HepG2 (cell line): ENCODE measurements around the gene AKAP8. TPM values are rescaled to one million over a fixed set of nuclear protein-coding genes. Genes with fewer than 3 reads are reported as not detected.

Source experiments
- ATM ChIP-seq: fragments of 450-650 bp; IDR thresholded peaks from 2 replicates; pipeline ENCODE4 v1.7.1; 2017; ENCODE audit warnings: mild to moderate bottlenecking, borderline replicate concordance
- CENPX ChIP-seq: sonication (generic); formaldehyde crosslinking; IDR thresholded peaks from 2 replicates; pipeline ENCODE4 v1.9.0; 2021; ENCODE audit warnings: mild to moderate bottlenecking, missing genetic modification reagents, moderate library complexity
- DNMT1 ChIP-seq: sonication (generic); formaldehyde crosslinking; IDR thresholded peaks from 2 replicates; pipeline ENCODE4 v1.5.1; 2020; ENCODE audit warnings: mild to moderate bottlenecking, missing genetic modification reagents
- EP300 ChIP-seq, 3 experiments: sonication (generic) in 1 of 3; formaldehyde crosslinking in 1 of 3; IDR thresholded peaks; 2 replicates each; pipeline versions ENCODE4 v1.5.1 to v1.6.1; 2011 to 2020; ENCODE audit warnings: low read depth in 2 of 3, low read length in 2 of 3, borderline replicate concordance in 1 of 3, improper control_type of control experiment in 1 of 3, mild to moderate bottlenecking in 1 of 3, missing genetic modification reagents in 1 of 3, moderate library complexity in 1 of 3
- FOXC1 ChIP-seq: sonication (generic); formaldehyde crosslinking; IDR thresholded peaks from 2 replicates; pipeline ENCODE4 v1.8.0; 2022; ENCODE audit warnings: mild to moderate bottlenecking, missing genetic modification reagents, borderline replicate concordance
- GABPA ChIP-seq, 2 experiments: IDR thresholded peaks; 2 replicates each; pipeline ENCODE4 v1.6.1; 2011 to 2016; ENCODE audit warnings: low read depth in 2 of 2, low read length in 1 of 2, missing biosample characterization in 1 of 2, missing genetic modification characterization in 1 of 2
- HNF1A ChIP-seq, 2 experiments: sonication (generic) in 1 of 2; formaldehyde crosslinking in 1 of 2; IDR thresholded peaks; 2 replicates each; pipeline versions ENCODE4 v1.4.0 to v1.6.1; 2016 to 2020; ENCODE audit warnings: borderline replicate concordance in 1 of 2, low read depth in 1 of 2, mild to moderate bottlenecking in 1 of 2, missing genetic modification reagents in 1 of 2
- HNF1B ChIP-seq: sonication (generic); formaldehyde crosslinking; IDR thresholded peaks from 2 replicates; pipeline ENCODE4 v1.5.1; 2020; ENCODE audit warnings: mild to moderate bottlenecking, moderate library complexity, missing genetic modification reagents
- KAT8 ChIP-seq: IDR thresholded peaks from 2 replicates; pipeline ENCODE4 v1.6.1; 2016; ENCODE audit warnings: missing genetic modification reagents, missing compliant biosample characterization
- KMT2B ChIP-seq: IDR thresholded peaks from 2 replicates; pipeline ENCODE4 v1.6.1; 2016; ENCODE audit warnings: missing genetic modification reagents, missing compliant biosample characterization
- LBX2 ChIP-seq: sonication (generic); formaldehyde crosslinking; IDR thresholded peaks from 2 replicates; pipeline ENCODE4 v1.5.0; 2020; ENCODE audit warnings: missing genetic modification reagents, mild to moderate bottlenecking, borderline replicate concordance
- MEIS1 ChIP-seq: sonication (generic); formaldehyde crosslinking; IDR thresholded peaks from 2 replicates; pipeline ENCODE4 v1.9.0; 2021; ENCODE audit warnings: mild to moderate bottlenecking, missing genetic modification reagents, moderate library complexity, borderline replicate concordance
- NFKBIZ ChIP-seq: IDR thresholded peaks from 2 replicates; pipeline ENCODE4 v1.6.1; 2018; ENCODE audit warnings: missing genetic modification reagents, missing compliant biosample characterization
- SMC3 ChIP-seq: IDR thresholded peaks from 2 replicates; pipeline ENCODE4 v1.6.1; 2011; ENCODE audit warnings: low read length, improper control_type of control experiment
- STAT5B ChIP-seq: sonication (generic); formaldehyde crosslinking; IDR thresholded peaks from 2 replicates; pipeline ENCODE4 v1.4.0; 2020; ENCODE audit warnings: missing genetic modification reagents
- TFDP2 ChIP-seq: sonication (generic); formaldehyde crosslinking; IDR thresholded peaks from 2 replicates; pipeline ENCODE4 v1.4.0; 2020; ENCODE audit warnings: missing genetic modification reagents
- ZNF101 ChIP-seq: sonication (generic); formaldehyde crosslinking; IDR thresholded peaks from 2 replicates; pipeline ENCODE4 v1.4.0; 2020; ENCODE audit warnings: mild to moderate bottlenecking, low read depth, missing genetic modification reagents, borderline replicate concordance
- ZNF335 ChIP-seq: sonication (generic); formaldehyde crosslinking; IDR thresholded peaks from 2 replicates; pipeline ENCODE4 v1.4.0; 2020; ENCODE audit warnings: missing genetic modification reagents
- ZNF607 ChIP-seq: sonication (generic); formaldehyde crosslinking; IDR thresholded peaks from 2 replicates; pipeline ENCODE4 v1.5.1; 2020; ENCODE audit warnings: missing genetic modification reagents, mild to moderate bottlenecking, borderline replicate concordance
- ZNF720 ChIP-seq: sonication (generic); formaldehyde crosslinking; IDR thresholded peaks from 2 replicates; pipeline ENCODE4 v1.4.0; 2020; ENCODE audit warnings: missing genetic modification reagents
- polyA plus RNA-seq, 8 experiments: library from polyadenylated mRNA; depleted of rRNA in 3 of 8; stranded (reverse) in 7 of 8; unstranded in 1 of 8; fragments of >200 nt; fragmentation: Illumina TruSeq in 4 of 8; extraction: Trizol in 4 of 8; gene quantifications; 2 replicates each; pipeline versions ENCODE4 v1.2.1 to v1.2.3, GENCODE V29; 2011 to 2016; ENCODE audit warnings: low read depth in 4 of 8, missing spikeins in 1 of 8, mixed read lengths in 1 of 8; ENCODE audit not compliant: insufficient read depth in 1 of 8
- total RNA-seq, 5 experiments: library from RNA; depleted of rRNA; stranded (reverse); fragments of >200 nt; fragmentation: Illumina TruSeq; extraction: Trizol; gene quantifications; 2 replicates each; pipeline ENCODE4 v1.2.3, GENCODE V29; 2016; ENCODE audit warnings: low read depth in 1 of 5

AKAP8 gene
- total and polyA plus RNA-seq, 2 of the 13 experiments (the other 11 are each of a cell fraction or from before 2014, with no cell fraction given): 15.9 to 22.1 TPM

GRCh38 chr19:15418579-15419412 lies 39.2 kb upstream of the AKAP8 start, which contains the start of gene AKAP8L (continued):
- TF ChIP-seq HNF1A (IDR thresholded peaks at IDR 0.05; ENCODE audit: low read depth) (no peak), HNF1A (CRISPR knock-in tag; IDR thresholded peaks at IDR 0.05; ENCODE audit: borderline replicate concordance) (peak; percentile 49; the same call in 1 of the 2 replicates), ZNF335 (CRISPR knock-in tag) (no peak; the same call in 1 of the 2 replicates), SMC3 (peak; percentile 62; the same call in 1 of the 2 replicates), STAT5B (CRISPR knock-in tag) (no peak), KMT2B (CRISPR knock-in tag) (0 out of 2 replicates have a peak, but pooled peaks have one; percentile 37), ZNF607 (CRISPR knock-in tag) (no peak; the same call in none of the 2 replicates), ZNF720 (CRISPR knock-in tag) (no peak), ATM (no peak), MEIS1 (peak; percentile 78), KAT8 (peak; percentile 46), DNMT1 (CRISPR knock-in tag) (no peak), TFDP2 (peak; percentile 37; the same call in 1 of the 2 replicates), EP300 (IDR thresholded peaks at IDR 0.05; ENCODE audit: low read depth in 2 of 2, low read length in 2 of 2) (peak in 1 of 2 experiments; percentile 8; a peak in 1 of 4 replicates), EP300 (CRISPR knock-in tag; IDR thresholded peaks at IDR 0.05; ENCODE audit: borderline replicate concordance) (no peak), FOXC1 (CRISPR knock-in tag) (peak; percentile 79; the same call in 1 of the 2 replicates), LBX2 (CRISPR knock-in tag) (no peak), CENPX (CRISPR knock-in tag) (no peak), ZNF101 (CRISPR knock-in tag) (no peak), NFKBIZ (CRISPR knock-in tag) (no peak), HNF1B (peak; percentile 52), GABPA (IDR thresholded peaks at IDR 0.05; ENCODE audit: low read depth, low read length) (0 out of 2 replicates have a peak, but pooled peaks have one; percentile 6), GABPA (CRISPR knock-in tag; IDR thresholded peaks at IDR 0.05; ENCODE audit: low read depth) (peak; percentile 60)
